GM23338 (cell line): ENCODE measurements around the gene CDH5.

Experiments
- CREB1 ChIP-seq: fragments of 250-450 bp; sonication (Bioruptor Pico); IDR thresholded peaks from 2 replicates; pipeline ENCODE4 v1.5.0; 2020; ENCODE audit warnings: low read depth, mild to moderate bottlenecking, moderate library complexity
- EZH2 ChIP-seq: fragments of 200-600 bp; sonication (generic); IDR thresholded peaks from one replicate; pipeline ENCODE4 v1.8.0; 2017; ENCODE audit warnings: antibody characterized with exemption, mild to moderate bottlenecking, low read depth; ENCODE audit not compliant: unreplicated experiment
- EZH2phosphoT487 ChIP-seq: fragments of 200-600 bp; sonication (generic); IDR thresholded peaks from one replicate; pipeline ENCODE4 v1.8.1; 2018; ENCODE audit warnings: antibody characterized with exemption; ENCODE audit not compliant: unreplicated experiment
- JUNB ChIP-seq: IDR thresholded peaks from one replicate; pipeline ENCODE4 v1.6.1; 2016; ENCODE audit warnings: antibody characterized with exemption; ENCODE audit not compliant: unreplicated experiment
- NANOG ChIP-seq: IDR thresholded peaks from 2 replicates; pipeline ENCODE4 v1.6.1; 2016; ENCODE audit warnings: antibody characterized with exemption, borderline replicate concordance
- POLR2AphosphoS5 ChIP-seq: IDR thresholded peaks from 2 replicates; pipeline ENCODE4 v1.6.1; 2016; ENCODE audit warnings: antibody characterized with exemption, low read depth
- STAT1 ChIP-seq: IDR thresholded peaks from one replicate; pipeline ENCODE4 v1.6.1; 2016; ENCODE audit warnings: antibody characterized with exemption; ENCODE audit not compliant: unreplicated experiment
- ZNF114 ChIP-seq: fragments of 250-450 bp; sonication (Bioruptor Pico); IDR thresholded peaks from 2 replicates; pipeline ENCODE4 v1.5.0; 2020; ENCODE audit warnings: mild to moderate bottlenecking, moderate library complexity
- ZNF331 ChIP-seq: fragments of 250-450 bp; sonication (Bioruptor Pico); IDR thresholded peaks from 2 replicates; pipeline ENCODE4 v1.5.0; 2020; ENCODE audit warnings: low read depth, mild to moderate bottlenecking, moderate library complexity
- TF ChIP-seq, protein P1 (sequence below), 2 experiments: fragments of 200-600 bp in 1 of 2; sonication (generic) in 1 of 2; conservative IDR thresholded peaks; 2 replicates each; pipeline versions ENCODE4 v1.5.1 to v1.6.1; 2016 to 2017; ENCODE audit warnings: antibody characterized with exemption in 2 of 2, low read depth in 2 of 2, mild to moderate bottlenecking in 2 of 2, moderate library complexity in 1 of 2
- TF ChIP-seq, protein P2 (sequence below): IDR thresholded peaks from 2 replicates; pipeline ENCODE4 v1.6.1; 2016; ENCODE audit warnings: antibody characterized with exemption
- TF ChIP-seq, protein P3 (sequence below): IDR thresholded peaks from one replicate; pipeline ENCODE4 v1.6.1; 2018; ENCODE audit warnings: antibody characterized with exemption; ENCODE audit not compliant: unreplicated experiment

DNA sequence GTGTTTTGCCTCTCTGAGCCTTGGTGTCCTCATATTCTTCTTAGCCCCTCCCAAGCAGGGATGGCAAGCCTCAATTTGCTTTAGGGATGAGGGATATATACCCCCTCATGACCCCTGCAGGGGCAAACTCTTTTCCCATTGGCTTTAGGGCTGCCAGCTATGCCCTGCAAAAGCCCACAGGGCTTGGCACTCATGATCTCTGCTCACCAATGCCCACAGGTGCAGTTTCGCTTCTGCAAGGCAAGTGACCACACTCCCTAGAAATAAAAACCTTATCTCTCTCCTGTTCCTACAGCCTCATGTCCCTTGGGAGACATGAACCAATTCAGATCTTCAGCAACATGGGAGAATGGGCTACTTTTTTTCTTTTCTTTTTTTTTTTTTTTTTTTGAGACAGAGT lies 69.4 kb downstream of the CDH5 start:
- no peak for TF ChIP-seq EZH2
- TF ChIP-seq, protein P1, sequence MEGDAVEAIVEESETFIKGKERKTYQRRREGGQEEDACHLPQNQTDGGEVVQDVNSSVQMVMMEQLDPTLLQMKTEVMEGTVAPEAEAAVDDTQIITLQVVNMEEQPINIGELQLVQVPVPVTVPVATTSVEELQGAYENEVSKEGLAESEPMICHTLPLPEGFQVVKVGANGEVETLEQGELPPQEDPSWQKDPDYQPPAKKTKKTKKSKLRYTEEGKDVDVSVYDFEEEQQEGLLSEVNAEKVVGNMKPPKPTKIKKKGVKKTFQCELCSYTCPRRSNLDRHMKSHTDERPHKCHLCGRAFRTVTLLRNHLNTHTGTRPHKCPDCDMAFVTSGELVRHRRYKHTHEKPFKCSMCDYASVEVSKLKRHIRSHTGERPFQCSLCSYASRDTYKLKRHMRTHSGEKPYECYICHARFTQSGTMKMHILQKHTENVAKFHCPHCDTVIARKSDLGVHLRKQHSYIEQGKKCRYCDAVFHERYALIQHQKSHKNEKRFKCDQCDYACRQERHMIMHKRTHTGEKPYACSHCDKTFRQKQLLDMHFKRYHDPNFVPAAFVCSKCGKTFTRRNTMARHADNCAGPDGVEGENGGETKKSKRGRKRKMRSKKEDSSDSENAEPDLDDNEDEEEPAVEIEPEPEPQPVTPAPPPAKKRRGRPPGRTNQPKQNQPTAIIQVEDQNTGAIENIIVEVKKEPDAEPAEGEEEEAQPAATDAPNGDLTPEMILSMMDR (conservative IDR thresholded peaks at IDR 0.05; ENCODE audit: low read depth in 2 of 2): no peak
- TF ChIP-seq POLR2AphosphoS5: no peak
- TF ChIP-seq EZH2phosphoT487: no peak
- no peak for TF ChIP-seq ZNF331
- TF ChIP-seq, protein P2, sequence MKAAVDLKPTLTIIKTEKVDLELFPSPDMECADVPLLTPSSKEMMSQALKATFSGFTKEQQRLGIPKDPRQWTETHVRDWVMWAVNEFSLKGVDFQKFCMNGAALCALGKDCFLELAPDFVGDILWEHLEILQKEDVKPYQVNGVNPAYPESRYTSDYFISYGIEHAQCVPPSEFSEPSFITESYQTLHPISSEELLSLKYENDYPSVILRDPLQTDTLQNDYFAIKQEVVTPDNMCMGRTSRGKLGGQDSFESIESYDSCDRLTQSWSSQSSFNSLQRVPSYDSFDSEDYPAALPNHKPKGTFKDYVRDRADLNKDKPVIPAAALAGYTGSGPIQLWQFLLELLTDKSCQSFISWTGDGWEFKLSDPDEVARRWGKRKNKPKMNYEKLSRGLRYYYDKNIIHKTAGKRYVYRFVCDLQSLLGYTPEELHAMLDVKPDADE: no peak
- no peak for TF ChIP-seq NANOG
- TF ChIP-seq STAT1: no peak
- TF ChIP-seq CREB1: no peak
- TF ChIP-seq, protein P3, sequence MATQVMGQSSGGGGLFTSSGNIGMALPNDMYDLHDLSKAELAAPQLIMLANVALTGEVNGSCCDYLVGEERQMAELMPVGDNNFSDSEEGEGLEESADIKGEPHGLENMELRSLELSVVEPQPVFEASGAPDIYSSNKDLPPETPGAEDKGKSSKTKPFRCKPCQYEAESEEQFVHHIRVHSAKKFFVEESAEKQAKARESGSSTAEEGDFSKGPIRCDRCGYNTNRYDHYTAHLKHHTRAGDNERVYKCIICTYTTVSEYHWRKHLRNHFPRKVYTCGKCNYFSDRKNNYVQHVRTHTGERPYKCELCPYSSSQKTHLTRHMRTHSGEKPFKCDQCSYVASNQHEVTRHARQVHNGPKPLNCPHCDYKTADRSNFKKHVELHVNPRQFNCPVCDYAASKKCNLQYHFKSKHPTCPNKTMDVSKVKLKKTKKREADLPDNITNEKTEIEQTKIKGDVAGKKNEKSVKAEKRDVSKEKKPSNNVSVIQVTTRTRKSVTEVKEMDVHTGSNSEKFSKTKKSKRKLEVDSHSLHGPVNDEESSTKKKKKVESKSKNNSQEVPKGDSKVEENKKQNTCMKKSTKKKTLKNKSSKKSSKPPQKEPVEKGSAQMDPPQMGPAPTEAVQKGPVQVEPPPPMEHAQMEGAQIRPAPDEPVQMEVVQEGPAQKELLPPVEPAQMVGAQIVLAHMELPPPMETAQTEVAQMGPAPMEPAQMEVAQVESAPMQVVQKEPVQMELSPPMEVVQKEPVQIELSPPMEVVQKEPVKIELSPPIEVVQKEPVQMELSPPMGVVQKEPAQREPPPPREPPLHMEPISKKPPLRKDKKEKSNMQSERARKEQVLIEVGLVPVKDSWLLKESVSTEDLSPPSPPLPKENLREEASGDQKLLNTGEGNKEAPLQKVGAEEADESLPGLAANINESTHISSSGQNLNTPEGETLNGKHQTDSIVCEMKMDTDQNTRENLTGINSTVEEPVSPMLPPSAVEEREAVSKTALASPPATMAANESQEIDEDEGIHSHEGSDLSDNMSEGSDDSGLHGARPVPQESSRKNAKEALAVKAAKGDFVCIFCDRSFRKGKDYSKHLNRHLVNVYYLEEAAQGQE: no peak
- TF ChIP-seq JUNB: no peak
- TF ChIP-seq ZNF114 (CRISPR knock-in tag): no peak
